H1 (cell line): Measurements from ENCODE around the gene AREG. TPM values are rescaled to one million over a fixed set of nuclear protein-coding genes. Genes with fewer than 3 reads are reported as not detected.

Experiments
- CTCF ChIA-PET: fragments of 300-600 bp; sonication (Branson Sonifier 250); formaldehyde crosslinking; loops from one replicate; lab custom pipeline; 2021; ENCODE audit not compliant: partially characterized antibody; lab: Charles Lee
- POLR2A ChIA-PET: fragments of 300-600 bp; sonication (Branson Sonifier 250); formaldehyde crosslinking; loops from one replicate; lab custom pipeline; 2021; ENCODE audit warnings: inconsistent platforms; ENCODE audit not compliant: partially characterized antibody; lab: Charles Lee
- DNase-seq, 2 experiments: peaks; one replicate each; pipeline versions ENCODE4 v3.0.0 to v3.0.0-alpha.2; 2010 to 2022; ENCODE audit warnings: low spot score in 2 of 2, low read depth in 1 of 2, mixed read lengths in 1 of 2
- FAIRE-seq: peaks from 2 replicates; lab custom pipeline; 2011; peaks lifted over from hg19 to GRCh38; lab: Jason Lieb, UNC
- H2AFZ ChIP-seq: 2 replicates; pipeline ENCODE4 v1.8.1; 2012; ENCODE audit warnings: low read length, inconsistent platforms
- H2AK5ac ChIP-seq: 2 replicates; pipeline ENCODE4 v1.6.1; 2013; ENCODE audit warnings: low read depth, low read length
- H2BK120ac ChIP-seq: replicated peaks from 2 replicates; pipeline ENCODE3; 2013; ENCODE audit warnings: low read depth, low read length, inconsistent platforms
- H2BK12ac ChIP-seq: 2 replicates; pipeline ENCODE4 v1.6.1; 2013; ENCODE audit warnings: low read depth, low read length
- H2BK15ac ChIP-seq: 2 replicates; pipeline ENCODE4 v1.6.1; 2013; ENCODE audit warnings: low read length
- H2BK20ac ChIP-seq: 2 replicates; pipeline ENCODE4 v1.6.1; 2013; ENCODE audit warnings: low read length
- H2BK5ac ChIP-seq: 2 replicates; pipeline ENCODE4 v1.6.1; 2013; ENCODE audit warnings: low read depth, low read length
- H3K14ac ChIP-seq: 2 replicates; pipeline ENCODE4 v1.6.1; 2013; ENCODE audit warnings: inconsistent platforms; ENCODE audit not compliant: insufficient read length
- H3K18ac ChIP-seq: 2 replicates; pipeline ENCODE4 v1.6.1; 2013; ENCODE audit warnings: low read length; ENCODE audit errors: extremely low read depth
- H3K23ac ChIP-seq: 2 replicates; pipeline ENCODE4 v1.6.1; 2013; ENCODE audit warnings: inconsistent platforms; ENCODE audit not compliant: insufficient read length
- H3K23me2 ChIP-seq: 2 replicates; pipeline ENCODE4 v1.6.1; 2013; ENCODE audit warnings: low read depth, low read length
- H3K27ac ChIP-seq: 2 replicates; pipeline ENCODE4 v1.6.1; 2011; ENCODE audit warnings: low read depth, low read length, inconsistent platforms
- H3K27me3 ChIP-seq, 4 experiments: replicated peaks in 1 of 4; 1 replicate in 1 of 4; 2 replicates in 3 of 4; pipeline versions ENCODE4 v1.6.1 to v1.8.1; 2011 to 2013; ENCODE audit warnings: low read length in 3 of 4, mild to moderate bottlenecking in 3 of 4, inconsistent platforms in 2 of 4, mixed read lengths in 2 of 4, moderate library complexity in 1 of 4; ENCODE audit not compliant: control insufficient read depth in 3 of 4, insufficient read depth in 3 of 4; ENCODE audit errors: extremely low read depth in 1 of 4
- H3K36me3 ChIP-seq, 4 experiments: 2 replicates each; pipeline versions ENCODE4 v1.6.1 to v1.8.1; 2011 to 2013; ENCODE audit warnings: mild to moderate bottlenecking in 4 of 4, low read length in 3 of 4, moderate library complexity in 2 of 4, control low read depth in 1 of 4, inconsistent platforms in 1 of 4; ENCODE audit not compliant: insufficient read depth in 4 of 4, control insufficient read depth in 2 of 4
- H3K4ac ChIP-seq: replicated peaks from 2 replicates; pipeline ENCODE3; 2013; ENCODE audit warnings: low read length, low read depth, mixed read lengths, inconsistent platforms; ENCODE audit not compliant: insufficient read length
- H3K4me1 ChIP-seq, 4 experiments: replicated peaks in 1 of 4; 1 replicate in 1 of 4; 2 replicates in 3 of 4; pipeline versions ENCODE4 v1.6.1 to v1.8.1; 2011 to 2013; ENCODE audit warnings: low read length in 3 of 4, inconsistent platforms in 2 of 4, mixed read lengths in 1 of 4; ENCODE audit not compliant: insufficient read depth in 4 of 4, control insufficient read depth in 3 of 4
- H3K4me2 ChIP-seq, 2 experiments: 2 replicates each; pipeline versions ENCODE4 v1.6.1 to v1.8.1; 2011 to 2013; ENCODE audit warnings: low read depth in 2 of 2, low read length in 2 of 2, control low read depth in 1 of 2, inconsistent platforms in 1 of 2, mild to moderate bottlenecking in 1 of 2; ENCODE audit not compliant: insufficient read depth in 1 of 2
- H3K4me3 ChIP-seq, 4 experiments: fragments of 200-600, 300-600 bp in 1 of 4; sonication (generic), shearing (Covaris generic), sonication (Bioruptor Twin) in 1 of 4; 2 replicates each; pipeline versions ENCODE4 v1.5.1 to v1.8.1; 2011 to 2016; ENCODE audit warnings: low read length in 4 of 4, low read depth in 3 of 4, control low read depth in 2 of 4, inconsistent platforms in 2 of 4, mild to moderate bottlenecking in 2 of 4, mixed read lengths in 1 of 4, moderate library complexity in 1 of 4; ENCODE audit not compliant: insufficient read depth in 2 of 4; ENCODE audit errors: extremely low read depth in 1 of 4
- H3K56ac ChIP-seq: replicated peaks from 2 replicates; pipeline ENCODE3; 2013; ENCODE audit warnings: low read depth, mild to moderate bottlenecking, mixed read lengths, low read length, inconsistent platforms; ENCODE audit not compliant: insufficient read length
- H3K79me1 ChIP-seq: 2 replicates; pipeline ENCODE4 v1.6.1; 2013; ENCODE audit warnings: low read depth, low read length, control low read depth
- H3K79me2 ChIP-seq, 2 experiments: 2 replicates each; pipeline versions ENCODE4 v1.6.1 to v1.8.1; 2012 to 2013; ENCODE audit warnings: low read length in 2 of 2, mild to moderate bottlenecking in 2 of 2, inconsistent platforms in 1 of 2; ENCODE audit not compliant: insufficient read depth in 2 of 2, control insufficient read depth in 1 of 2
- H3K9ac ChIP-seq, 4 experiments: replicated peaks in 1 of 4; 1 replicate in 1 of 4; 2 replicates in 3 of 4; pipeline versions ENCODE4 v1.6.1 to v1.8.1; 2011 to 2013; ENCODE audit warnings: low read depth in 3 of 4, low read length in 3 of 4, control low read depth in 2 of 4, mild to moderate bottlenecking in 2 of 4, moderate library complexity in 2 of 4, inconsistent platforms in 1 of 4; ENCODE audit errors: extremely low read depth in 1 of 4
- H3K9me3 ChIP-seq, 2 experiments: 2 replicates each; pipeline versions ENCODE4 v1.6.1 to v1.8.1; 2012 to 2013; ENCODE audit warnings: mild to moderate bottlenecking in 2 of 2, moderate library complexity in 2 of 2, control low read depth in 1 of 2, inconsistent platforms in 1 of 2, low read depth in 1 of 2, low read length in 1 of 2, mixed read lengths in 1 of 2; ENCODE audit not compliant: insufficient read depth in 2 of 2
- H4K20me1 ChIP-seq, 2 experiments: replicated peaks in 1 of 2; 2 replicates each; pipeline versions ENCODE3 to v1.8.1; 2011 to 2013; ENCODE audit warnings: inconsistent platforms in 2 of 2, low read length in 2 of 2, mild to moderate bottlenecking in 1 of 2; ENCODE audit not compliant: insufficient read depth in 2 of 2, control insufficient read depth in 1 of 2
- H4K5ac ChIP-seq: 2 replicates; pipeline ENCODE4 v1.6.1; 2013; ENCODE audit warnings: low read length, low read depth, mixed read lengths, inconsistent platforms; ENCODE audit not compliant: insufficient read length
- H4K8ac ChIP-seq: 2 replicates; pipeline ENCODE4 v1.8.0; 2013; ENCODE audit warnings: mild to moderate bottlenecking, moderate library complexity, low read length, inconsistent platforms; ENCODE audit not compliant: insufficient read depth; ENCODE audit errors: extremely low read depth
- H4K91ac ChIP-seq: replicated peaks from 2 replicates; pipeline ENCODE3; 2013; ENCODE audit warnings: low read length, mixed read lengths, inconsistent platforms; ENCODE audit not compliant: insufficient read length
- BACH1 ChIP-seq: IDR thresholded peaks from 2 replicates; pipeline ENCODE4 v1.6.1; 2012; ENCODE audit warnings: low read length, improper control_type of control experiment
- BCL11A ChIP-seq, 2 experiments: IDR thresholded peaks; one replicate each; pipeline ENCODE4 v1.6.1; 2011; ENCODE audit warnings: low read depth in 2 of 2, low read length in 2 of 2, mild to moderate bottlenecking in 2 of 2
- CBX5 ChIP-seq: fragments of 300-800, 300-1000 bp; sonication (generic); IDR thresholded peaks from 2 replicates; pipeline ENCODE4 v1.7.1; 2016; ENCODE audit warnings: antibody characterized with exemption, low read length, low read depth
- CTBP2 ChIP-seq: IDR thresholded peaks from 2 replicates; pipeline ENCODE4 v1.7.0; 2011; ENCODE audit warnings: borderline replicate concordance, mild to moderate bottlenecking, moderate library complexity, mixed read lengths, low read length; ENCODE audit not compliant: insufficient read depth, insufficient read length
- JUN ChIP-seq: IDR thresholded peaks from 2 replicates; pipeline ENCODE4 v1.6.1; 2011; ENCODE audit warnings: low read depth, mild to moderate bottlenecking, improper control_type of control experiment, low read length
- POLR2AphosphoS5 ChIP-seq: IDR thresholded peaks from 2 replicates; pipeline ENCODE4 v1.6.1; 2011; ENCODE audit warnings: low read depth, low read length
- RBBP5 ChIP-seq: IDR thresholded peaks from 2 replicates; pipeline ENCODE4 v1.7.1; 2012; ENCODE audit warnings: low read depth, mild to moderate bottlenecking, inconsistent platforms, low read length, moderate library complexity, borderline replicate concordance
- RFX5 ChIP-seq: IDR thresholded peaks from 2 replicates; pipeline ENCODE4 v1.6.1; 2011; ENCODE audit warnings: low read depth, low read length, improper control_type of control experiment, borderline replicate concordance
- TAF1 ChIP-seq: IDR thresholded peaks from 2 replicates; pipeline ENCODE4 v1.6.1; 2011; ENCODE audit warnings: mild to moderate bottlenecking, low read depth, low read length
- TAF7 ChIP-seq: optimal IDR thresholded peaks from 2 replicates; pipeline ENCODE3; 2011; ENCODE audit warnings: low read depth, mild to moderate bottlenecking, inconsistent platforms, low read length, moderate library complexity, borderline replicate concordance
- ZNF274 ChIP-seq: IDR thresholded peaks from 2 replicates; pipeline ENCODE4 v1.7.0; 2012; ENCODE audit warnings: low read length, borderline replicate concordance; ENCODE audit errors: extremely low read depth
- WGBS, 2 experiments: shearing (Covaris generic) in 1 of 2; methylation state at CpG; one replicate each; pipeline versions ENCODE4 v1.1.6 to v1.1.7; 2013 to 2015; ENCODE audit warnings: low lambda C conversion rate in 2 of 2, mixed read lengths in 2 of 2, inconsistent platforms in 1 of 2, low coverage in 1 of 2, missing lambda C conversion rate in 1 of 2; ENCODE audit not compliant: insufficient replicate concordance in 2 of 2, insufficient coverage in 1 of 2, insufficient read length in 1 of 2; ENCODE audit errors: extremely low coverage in 1 of 2, missing lambda C conversion rate in 1 of 2; 5-methylcytosine and 5-hydroxymethylcytosine counted together
- polyA plus RNA-seq, 7 experiments: library from polyadenylated mRNA; depleted of rRNA in 3 of 7; stranded (reverse) in 5 of 7; unstranded in 2 of 7; fragments of >200 nt in 5 of 7; fragments of 200-250 nt in 2 of 7; gene quantifications; 1 replicate in 5 of 7; 2 replicates in 1 of 7; 4 replicates in 1 of 7; pipeline versions ENCODE4 v1.2.1 to v1.2.3, GENCODE V29; 2011 to 2013; ENCODE audit warnings: missing spikeins in 2 of 7, mixed read lengths in 2 of 7
- total RNA-seq: library from RNA; stranded (reverse); fragmentation: NEBNext Ultra II Directional; extraction: Animal tissue kit (Norgen Biotek cat#: 25700); gene quantifications from 2 replicates; pipeline ENCODE4 v1.2.1, GENCODE V29; 2021

Gene AREG
- total and polyA plus RNA-seq, 2 of the 8 experiments (the other 6 are each of a cell fraction or from before 2014, with no cell fraction given) = not detected

DNA sequence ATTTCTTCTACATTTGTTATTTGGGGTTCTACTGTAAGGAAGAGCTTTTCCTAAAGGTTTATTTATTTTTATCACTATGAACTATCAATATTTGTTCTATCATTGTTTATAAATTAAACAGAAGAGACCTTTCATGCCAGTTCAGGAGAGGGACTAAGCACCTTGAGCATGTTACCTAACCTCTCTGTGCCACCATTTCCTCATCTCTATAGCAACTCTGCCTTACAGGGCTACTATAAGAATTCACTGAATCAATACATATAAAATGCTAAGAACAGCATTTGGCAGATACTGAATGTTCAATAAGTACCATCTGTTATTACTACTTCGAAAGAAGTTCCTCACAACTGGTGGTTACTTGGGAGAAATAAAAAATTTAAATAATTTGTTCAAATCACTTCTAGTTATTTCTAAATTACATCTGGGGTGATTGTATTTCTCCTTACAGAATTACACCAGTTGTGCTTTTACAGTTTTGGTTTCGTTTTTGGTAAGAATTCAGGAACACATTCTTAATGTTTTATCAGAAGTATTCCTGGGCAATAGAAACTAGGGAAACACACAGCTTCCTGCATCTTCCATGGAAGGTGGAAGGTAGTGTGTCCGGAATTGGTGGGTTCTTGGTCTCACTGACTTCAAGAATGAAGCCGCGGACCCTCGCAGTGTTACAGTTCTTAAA is 47.0 kb upstream of the AREG start:
- Histone ChIP-seq H3K9ac (no peak overlapping the region), H3K23me2 (no peaks in the 10 kb centered on the region), H3K4me3 (no peak overlapping the region), H2BK15ac (no peak overlapping the region), H2BK12ac (no peak overlapping the region), H4K8ac (no peak overlapping the region)
- no peak for DNase-seq
- TF ChIP-seq BCL11A (IDR thresholded peaks at IDR 0.05; ENCODE audit: low read depth in 2 of 2, low read length in 2 of 2) (no peak), POLR2AphosphoS5 (no peak), ZNF274 (no peak), RFX5 (no peak), CTBP2 (no peak), JUN (no peak), CBX5 (no peak), RBBP5 (no peak), BACH1 (no peak), TAF7 (no peak), TAF1 (no peak)
- TF ChIP-seq, all 59 proteins: peak for 0
- Histone ChIP-seq H3K56ac (no peak overlapping the region), H4K5ac (no peak overlapping the region), H3K4ac (no peak overlapping the region), H3K79me1 (no peaks in the 10 kb centered on the region), H2BK20ac (no peak overlapping the region), H4K91ac (no peak overlapping the region), H3K36me3 (no peaks in the 10 kb centered on the region), H4K20me1 (no peaks in the 10 kb centered on the region), H3K23ac (no peak overlapping the region), H3K4me2 (no peak overlapping the region), H2BK5ac (no peak overlapping the region), H3K9me3 (peaks cover 0 to 2% of the 10 kb centered on the region in 2 experiments; a peak in 1 of 4 replicates), H2BK120ac (no peak overlapping the region), H3K18ac (no peak overlapping the region), H3K27ac (no peak overlapping the region), H3K4me1 (no peaks in the 10 kb centered on the region), H3K14ac (no peak overlapping the region), H2AFZ (no peak overlapping the region; the same call in 1 of the 2 replicates), H2AK5ac (no peak overlapping the region), H3K27me3 (no peaks in the 10 kb centered on the region), H3K79me2 (no peaks in the 10 kb centered on the region)
- POLR2A ChIA-PET = no interaction called here
- WGBS, 2 experiments = 77% methylated on average over 6 of the region's 6 CpGs; no CpG with 5 or more reads in 1 of the 2 experiments
- no peak for FAIRE-seq
- CTCF ChIA-PET = interaction anchor here (1.3 kb wide), 1 partner anchor 22 kb away, joined by 5 read pairs; no protein-coding TSS in a partner anchor
